Transverse colon (tissue), 4 donors: Measurements from ENCODE around the gene EIF4EBP2.

Source experiments
- POLR2A ChIP-seq: fragments of 450-650 bp; IDR thresholded peaks from one replicate; pipeline ENCODE4 v1.6.1; 2016; ENCODE audit warnings: antibody characterized with exemption, mild to moderate bottlenecking, moderate library complexity
- POLR2AphosphoS5 ChIP-seq, 3 donors: sonication (generic); formaldehyde crosslinking; IDR thresholded peaks; one replicate each; pipeline ENCODE4 v1.6.1; 2016; ENCODE audit warnings: antibody characterized with exemption in 3 of 3
- TF ChIP-seq, protein P1 (sequence below), 5 experiments: fragments of 200-600 bp in 3 of 5; fragments of 450-650 bp in 2 of 5; sonication (generic) in 3 of 5; IDR thresholded peaks; 1 replicate in 2 of 5; 2 replicates in 3 of 5; pipeline ENCODE4 v1.5.1; 2016 to 2017; ENCODE audit warnings: antibody characterized with exemption in 5 of 5, inconsistent platforms in 3 of 5, mild to moderate bottlenecking in 2 of 5, moderate library complexity in 1 of 5

DNA sequence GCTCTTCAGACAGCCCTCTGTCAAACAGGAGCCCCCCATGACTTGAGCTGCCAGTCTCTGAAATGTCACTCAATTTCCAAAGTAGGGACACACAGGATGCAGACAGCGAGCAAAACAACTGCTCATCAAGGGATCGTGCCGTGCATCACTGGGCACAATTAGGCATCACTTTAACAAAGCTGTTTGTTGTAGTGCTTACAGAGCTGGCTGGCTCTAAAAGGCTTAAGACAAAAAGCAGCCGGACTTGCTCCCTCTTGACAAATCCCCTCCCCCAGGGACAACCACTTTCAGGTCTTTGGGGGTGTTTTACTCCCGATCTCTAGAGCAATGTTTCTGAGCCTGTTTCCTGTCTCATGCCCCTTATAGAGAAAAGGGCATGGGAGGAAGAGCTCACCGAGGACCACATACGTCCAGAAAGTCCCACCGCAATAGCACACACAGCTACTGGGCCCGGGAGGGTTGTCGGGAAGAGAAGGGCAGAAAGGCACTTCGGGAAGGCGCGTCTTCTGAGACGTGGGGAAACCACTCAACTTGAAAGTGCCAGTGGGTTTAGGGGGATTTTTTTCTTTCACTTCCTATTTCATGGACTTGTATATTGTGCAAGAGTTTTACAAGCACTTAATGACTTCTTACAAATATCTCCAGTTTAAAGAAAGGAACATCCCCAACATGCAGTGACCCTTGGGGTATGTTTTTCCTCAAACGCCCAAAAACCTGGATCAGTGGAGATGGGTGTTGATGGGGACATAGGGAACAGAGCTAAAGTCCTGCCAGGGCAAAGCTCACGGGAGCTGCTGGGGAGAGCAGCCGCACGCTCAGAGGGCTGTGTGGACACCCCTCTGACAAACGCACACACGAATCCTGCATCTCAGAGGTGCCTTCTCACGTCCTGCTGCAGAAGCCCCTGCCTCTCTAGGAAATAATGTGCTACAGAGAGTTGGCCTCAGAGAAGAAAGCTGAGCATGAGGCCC, 48.6 kb upstream of the EIF4EBP2 start:
- TF ChIP-seq POLR2A: no peak
- TF ChIP-seq, protein P1, sequence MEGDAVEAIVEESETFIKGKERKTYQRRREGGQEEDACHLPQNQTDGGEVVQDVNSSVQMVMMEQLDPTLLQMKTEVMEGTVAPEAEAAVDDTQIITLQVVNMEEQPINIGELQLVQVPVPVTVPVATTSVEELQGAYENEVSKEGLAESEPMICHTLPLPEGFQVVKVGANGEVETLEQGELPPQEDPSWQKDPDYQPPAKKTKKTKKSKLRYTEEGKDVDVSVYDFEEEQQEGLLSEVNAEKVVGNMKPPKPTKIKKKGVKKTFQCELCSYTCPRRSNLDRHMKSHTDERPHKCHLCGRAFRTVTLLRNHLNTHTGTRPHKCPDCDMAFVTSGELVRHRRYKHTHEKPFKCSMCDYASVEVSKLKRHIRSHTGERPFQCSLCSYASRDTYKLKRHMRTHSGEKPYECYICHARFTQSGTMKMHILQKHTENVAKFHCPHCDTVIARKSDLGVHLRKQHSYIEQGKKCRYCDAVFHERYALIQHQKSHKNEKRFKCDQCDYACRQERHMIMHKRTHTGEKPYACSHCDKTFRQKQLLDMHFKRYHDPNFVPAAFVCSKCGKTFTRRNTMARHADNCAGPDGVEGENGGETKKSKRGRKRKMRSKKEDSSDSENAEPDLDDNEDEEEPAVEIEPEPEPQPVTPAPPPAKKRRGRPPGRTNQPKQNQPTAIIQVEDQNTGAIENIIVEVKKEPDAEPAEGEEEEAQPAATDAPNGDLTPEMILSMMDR (IDR thresholded peaks at IDR 0.05): no peak
- no peak for TF ChIP-seq POLR2AphosphoS5 (IDR thresholded peaks at IDR 0.05)
